ENCODE data around the gene CCL8.
"Not testable (repeated sequence)": the region's sequence is repeated elsewhere in the genome, so short reads cannot be mapped to it uniquely, and the experiment has no call there.

Gene CCL8

DNA sequence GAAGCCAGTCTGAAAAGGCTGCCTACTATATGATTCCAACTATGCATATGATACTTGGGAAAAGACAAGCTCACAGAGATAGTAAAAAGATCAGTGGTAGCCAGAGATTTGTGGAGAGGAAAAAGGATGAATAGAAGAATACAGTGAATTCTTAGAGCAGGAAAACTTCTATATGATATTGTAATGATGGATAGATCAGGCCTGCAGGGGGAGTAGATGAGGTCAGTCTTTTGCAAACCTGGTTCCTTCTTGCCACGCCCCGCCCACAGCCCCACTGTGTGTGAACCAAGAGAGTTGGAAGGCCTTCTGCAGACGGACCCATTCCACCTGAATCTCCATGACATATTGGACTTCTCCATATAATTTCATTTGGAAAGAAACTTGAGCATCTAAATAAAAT is 761 bp upstream of the CCL8 start:
- DNase-seq = no peak

DNA sequence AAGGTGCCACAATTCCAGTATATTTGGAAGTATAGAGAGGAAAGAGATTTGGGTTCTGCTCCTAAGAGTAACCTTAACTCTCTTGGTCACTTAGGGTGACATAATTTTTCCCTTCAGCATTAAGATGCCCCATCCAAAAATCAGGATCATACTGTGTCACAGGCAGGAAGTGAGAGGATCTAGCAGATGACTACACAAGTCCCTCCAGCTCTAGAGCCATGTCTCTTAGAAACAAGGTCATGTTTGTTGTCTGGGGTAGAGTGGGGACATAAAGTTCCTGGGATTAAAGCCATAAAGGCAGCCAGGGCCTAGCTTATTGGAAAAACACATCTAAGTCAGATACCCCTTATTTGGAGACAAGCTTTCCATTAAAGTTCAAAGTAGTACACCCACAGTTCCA is 2.7 kb downstream of the CCL8 start:
- DNase-seq = no peak

- DNase-seq = not testable (repeated sequence)
Observed at GRCh38 chr17:34327580-34327979, 8.3 kb downstream of the CCL8 start.

DNA sequence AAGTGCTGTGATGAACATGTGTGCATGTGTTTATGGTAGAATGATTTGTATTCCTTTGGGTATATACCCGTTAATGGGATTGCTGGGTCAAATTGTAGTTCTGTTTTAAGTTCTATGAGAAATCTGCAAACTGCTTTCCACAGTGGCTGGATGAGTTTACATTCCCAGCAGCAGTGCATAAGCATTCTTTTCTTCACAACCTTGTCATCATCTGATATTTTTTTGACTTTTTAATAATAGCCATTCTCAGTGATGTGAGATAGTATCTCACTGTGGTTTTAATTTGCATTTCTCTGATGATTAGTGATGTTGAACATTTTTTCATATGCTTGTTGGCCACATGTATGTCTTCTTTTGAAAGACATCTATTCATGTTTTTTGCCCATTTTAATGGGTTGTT is 18.5 kb downstream of the CCL8 start:
- peak; percentile 30 for DNase-seq

- no peak for DNase-seq
Observed at GRCh38 chr17:34339138-34339770, 20.0 kb downstream of the CCL8 start.

DNA sequence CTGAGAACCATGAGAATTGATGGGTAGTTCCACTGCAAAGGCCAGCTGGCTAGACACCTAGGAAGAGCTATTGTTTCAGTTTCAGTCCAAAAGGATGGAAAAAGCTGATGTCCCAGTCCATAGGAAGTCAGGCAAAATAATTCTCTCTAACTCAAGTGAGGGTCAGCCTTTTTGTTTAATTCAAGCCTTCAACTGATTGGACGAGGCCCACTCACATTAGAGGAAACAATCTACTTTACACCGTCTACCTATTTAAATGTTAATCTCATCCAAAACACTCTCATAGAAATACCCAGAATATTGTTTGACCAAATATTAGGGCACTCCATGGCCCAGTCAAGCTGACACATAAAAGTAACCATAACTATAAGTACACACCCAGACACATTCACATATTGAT is 22.7 kb downstream of the CCL8 start:
- no peak for DNase-seq

- DNase-seq = no peak
Observed at GRCh38 chr17:34347063-34347462, 27.8 kb downstream of the CCL8 start.

GRCh38 chr17:34349751-34350150 is 30.5 kb downstream of the CCL8 start:
- no peak for DNase-seq

DNA sequence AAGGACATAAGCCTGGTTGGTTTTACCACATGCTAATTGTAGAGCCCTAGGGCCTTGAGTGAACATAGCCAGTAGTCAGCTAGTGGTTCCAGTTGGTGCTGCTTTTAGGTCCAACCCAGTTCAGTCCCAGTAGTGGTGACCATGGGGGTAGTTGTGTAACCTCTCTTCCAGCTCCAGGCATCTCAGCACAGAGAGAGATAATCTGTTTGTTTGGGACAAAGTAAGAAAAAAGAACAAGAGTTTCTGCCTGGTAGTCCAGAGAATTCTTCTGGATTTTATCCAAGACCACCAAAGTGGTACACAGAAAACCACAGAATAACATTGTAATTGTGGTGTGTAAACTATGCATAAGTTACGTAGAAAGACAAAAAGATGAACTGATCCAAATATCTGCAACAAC is 31.9 kb downstream of the CCL8 start:
- no peak for DNase-seq

- no peak for DNase-seq
Observed at GRCh38 chr17:34352191-34352590, 33.0 kb downstream of the CCL8 start.

DNA sequence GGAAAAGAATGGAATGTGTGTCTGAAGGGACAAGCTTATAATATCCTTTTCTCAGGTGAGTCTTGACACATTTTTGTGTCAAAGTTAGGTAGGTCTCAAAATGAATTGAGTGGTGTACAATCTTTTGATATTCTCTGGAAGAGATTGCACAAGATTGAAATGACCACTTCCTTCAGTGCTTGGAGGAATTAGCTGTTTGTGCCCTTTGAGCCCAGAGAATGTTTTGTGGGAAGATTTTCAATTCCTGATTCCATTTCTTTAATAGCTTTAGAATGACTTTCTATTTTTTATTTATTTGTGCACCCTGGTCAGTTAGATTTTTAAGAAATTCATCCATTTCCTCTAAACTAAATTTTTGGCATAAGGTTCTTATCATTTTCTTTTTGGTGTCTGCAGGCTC is 35.4 kb downstream of the CCL8 start:
- no peak for DNase-seq

DNA sequence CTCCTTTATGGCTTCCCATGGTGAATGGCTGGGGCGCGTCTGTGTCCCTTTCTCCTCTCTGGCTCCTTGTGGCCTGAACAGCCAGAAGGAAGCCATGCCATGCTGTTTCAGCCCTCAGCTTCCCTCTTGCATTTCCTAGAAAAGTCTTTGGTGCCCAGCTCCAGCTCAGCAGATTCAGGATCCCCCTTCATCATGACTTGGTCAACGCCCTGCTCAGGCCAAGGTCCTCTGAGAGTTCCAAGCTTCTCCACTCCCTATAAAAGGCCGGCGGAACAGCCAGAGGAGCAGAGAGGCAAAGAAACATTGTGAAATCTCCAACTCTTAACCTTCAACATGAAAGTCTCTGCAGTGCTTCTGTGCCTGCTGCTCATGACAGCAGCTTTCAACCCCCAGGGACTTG is 37.0 kb downstream of the CCL8 start, which contains the start of gene CCL13:
Gene CCL13 (plus strand): TSS at position 287 of the 400 bp plus-strand sequence. CDS start 47 bp downstream, at position 334.
- DNase-seq = no peak

DNA sequence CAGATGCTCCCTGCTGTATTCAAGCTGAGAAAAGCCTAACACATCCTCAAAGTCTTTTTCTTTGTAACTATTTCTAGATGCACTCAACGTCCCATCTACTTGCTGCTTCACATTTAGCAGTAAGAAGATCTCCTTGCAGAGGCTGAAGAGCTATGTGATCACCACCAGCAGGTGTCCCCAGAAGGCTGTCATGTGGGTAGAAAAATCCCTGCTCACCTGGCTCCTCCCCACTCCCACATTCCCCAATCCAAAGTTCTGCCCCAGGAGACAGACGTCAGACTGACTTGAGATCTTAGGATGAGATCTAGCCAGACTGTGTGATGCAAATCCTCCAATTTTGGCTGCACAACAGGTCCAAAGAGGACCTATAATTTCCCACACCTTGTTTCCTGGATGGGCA is 38.2 kb downstream of the CCL8 start:
- no peak for DNase-seq

DNA sequence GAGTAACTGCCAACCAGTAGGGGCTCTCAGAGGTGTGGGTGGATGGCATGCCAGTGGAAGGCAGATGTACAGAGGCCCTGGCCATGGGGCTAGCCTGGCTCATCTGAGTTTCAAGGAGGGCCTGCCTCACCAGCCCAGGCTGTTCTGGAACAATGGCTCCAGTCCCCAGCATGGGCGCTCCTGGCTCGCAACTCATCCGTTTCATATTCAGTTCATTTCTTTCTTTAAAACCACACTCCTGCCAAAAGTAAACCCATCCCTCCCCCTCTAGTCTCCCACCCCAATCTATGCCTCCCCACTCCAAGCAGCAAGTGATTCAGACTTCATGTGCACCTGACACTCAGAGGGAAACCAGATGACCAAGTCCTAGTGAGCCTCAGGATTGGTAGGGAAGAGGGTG is 39.4 kb downstream of the CCL8 start:
- DNase-seq = no peak

GRCh38 chr17:34360601-34361270 is 41.5 kb downstream of the CCL8 start:
- no peak for DNase-seq

- DNase-seq = peak; percentile 93
Observed at GRCh38 chr17:34361478-34362061, 42.3 kb downstream of the CCL8 start.

GRCh38 chr17:34363183-34363661 is 44.0 kb downstream of the CCL8 start, which contains the start of gene CCL1:
TSS of gene CCL1 (minus strand) at chr17:34363233. CDS start at chr17:34363161, 72 bp downstream.
- no peak for DNase-seq

GRCh38 chr17:34364751-34365150 is 45.5 kb downstream of the CCL8 start:
- no peak for DNase-seq

DNA sequence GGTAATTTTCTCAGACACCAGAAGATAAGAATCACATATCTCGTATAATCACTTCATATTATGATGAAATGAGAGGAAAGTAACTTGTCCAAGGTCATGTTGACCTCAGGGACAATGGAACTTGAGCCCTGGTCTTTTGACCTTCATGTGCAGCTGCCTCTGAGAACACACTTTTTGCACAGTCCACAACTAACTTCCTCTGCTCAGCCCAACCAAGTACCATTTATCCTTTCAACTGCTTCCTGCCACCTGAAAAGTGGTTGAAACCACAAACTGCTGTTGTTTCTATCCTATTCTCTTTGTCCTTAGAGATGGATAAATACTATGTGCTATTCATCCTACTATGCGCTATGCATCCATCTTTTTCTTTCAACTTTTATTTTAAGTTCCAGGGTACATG is 46.1 kb downstream of the CCL8 start:
- no peak for DNase-seq

- no peak for DNase-seq
Observed at GRCh38 chr17:34366010-34366409, 46.8 kb downstream of the CCL8 start.

- DNase-seq = no peak
Observed at GRCh38 chr17:34366529-34367107, 47.4 kb downstream of the CCL8 start.

DNA sequence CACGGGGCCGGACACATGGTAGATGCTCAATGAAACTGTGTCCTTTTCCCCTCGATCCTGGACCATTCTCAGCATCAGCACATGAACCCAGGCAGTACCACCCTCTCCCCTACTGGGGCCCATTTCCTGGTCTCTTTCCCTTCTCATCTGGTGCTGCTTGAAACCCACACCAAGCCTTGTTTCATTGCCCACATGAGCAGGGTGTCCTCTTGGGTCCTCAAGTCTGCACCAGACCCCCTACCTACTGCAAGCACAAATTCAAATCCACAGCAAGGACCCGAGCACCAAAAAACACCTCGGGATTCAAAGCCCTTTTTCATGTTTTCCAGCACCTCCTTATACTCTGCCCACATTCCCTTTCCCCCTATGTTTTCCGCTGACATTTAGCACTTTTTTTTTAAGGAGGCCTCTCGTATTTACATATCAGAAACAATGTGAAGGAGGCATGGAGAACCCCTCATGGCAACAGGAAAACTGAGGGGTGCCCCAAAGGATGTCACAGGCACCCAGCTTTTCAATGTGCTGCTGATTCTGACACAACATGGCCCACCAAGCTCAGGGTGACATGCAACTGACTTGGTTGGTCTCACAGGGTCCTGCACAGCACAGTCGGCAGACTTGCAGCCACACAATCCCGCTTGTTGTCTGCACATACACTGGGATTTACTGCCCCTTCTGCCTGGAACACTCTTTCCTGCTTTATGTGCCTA is 48.4 kb downstream of the CCL8 start:
- DNase-seq = no peak

Measured in NCI-H526 treated with DMSO at 0.1 percent for 48 hours (cell line).